ENCODE results near the gene TAF11L10.
"Not testable (repeated sequence)": the region's sequence is repeated elsewhere in the genome, so short reads cannot be mapped to it uniquely, and the experiment has no call there.

TAF11L10 gene
- total RNA-seq: 0 reads per million in 2 donors

DNA sequence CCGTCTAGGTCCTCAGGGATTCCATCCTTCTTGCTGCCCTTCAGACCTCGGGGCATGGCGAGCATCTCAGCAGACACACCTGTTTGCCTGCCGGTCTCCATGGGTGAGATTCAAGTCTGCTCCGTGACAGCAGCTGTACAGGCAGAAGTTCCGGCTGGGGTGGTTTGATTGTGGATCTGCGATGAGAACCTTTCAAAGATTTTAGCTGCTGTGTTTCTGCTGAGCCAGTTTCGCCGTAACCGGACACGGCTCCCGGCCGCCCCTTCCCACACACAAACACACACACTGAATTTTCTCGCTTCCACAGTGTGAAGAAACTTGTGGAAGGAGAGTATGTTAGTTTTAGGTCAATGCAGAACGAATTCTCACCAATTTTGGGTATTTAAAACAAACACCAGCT, at the start of gene TAF11L10:
Gene TAF11L10 (minus strand): TSS at position 101 of the 400 bp plus-strand sequence.
- DNase-seq: not testable (repeated sequence)

DNA sequence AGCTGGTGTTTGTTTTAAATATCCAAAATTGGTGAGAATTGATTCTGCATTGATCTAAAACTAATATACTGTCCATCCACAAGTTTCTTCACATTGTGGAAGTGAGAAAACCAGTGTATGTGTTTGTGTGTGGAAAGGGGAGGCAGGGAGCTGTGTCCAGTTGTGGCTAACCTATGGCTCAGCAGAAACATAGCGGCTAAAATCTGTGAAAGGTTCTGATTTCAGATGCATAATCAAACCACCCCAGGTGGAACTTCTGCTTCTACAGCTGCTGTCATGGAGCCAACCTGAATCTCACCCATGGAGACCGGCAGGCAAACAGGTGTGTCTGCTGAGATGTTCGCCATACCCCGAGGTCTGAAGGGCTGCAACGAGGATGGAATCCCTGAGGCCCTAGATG, 36.5 kb upstream of the TAF11L10 start, which contains the start of gene TAF11L14:
Gene TAF11L14 (plus strand): TSS at position 301 of the 400 bp plus-strand sequence.
- no peak for DNase-seq

DNA sequence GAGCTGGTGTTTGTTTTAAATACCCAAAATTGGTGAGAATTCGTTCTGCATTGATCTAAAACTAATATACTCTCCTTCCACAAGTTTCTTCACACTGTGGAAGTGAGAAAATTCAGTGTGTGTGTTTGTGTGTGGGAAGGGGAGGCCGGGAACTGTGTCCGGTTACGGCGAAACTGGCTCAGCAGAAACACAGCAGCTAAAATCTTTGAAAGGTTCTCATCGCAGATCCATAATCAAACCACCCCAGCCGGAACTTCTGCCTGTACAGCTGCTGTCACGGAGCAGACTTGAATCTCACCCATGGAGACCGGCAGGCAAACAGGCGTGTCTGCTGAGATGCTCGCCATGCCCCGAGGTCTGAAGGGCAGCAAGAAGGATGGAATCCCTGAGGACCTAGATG, 34.2 kb upstream of the TAF11L10 start, which contains the start of gene TAF11L13:
Gene TAF11L13 (plus strand): TSS at position 301 of the 400 bp plus-strand sequence.
- not testable (repeated sequence) for DNase-seq

DNA sequence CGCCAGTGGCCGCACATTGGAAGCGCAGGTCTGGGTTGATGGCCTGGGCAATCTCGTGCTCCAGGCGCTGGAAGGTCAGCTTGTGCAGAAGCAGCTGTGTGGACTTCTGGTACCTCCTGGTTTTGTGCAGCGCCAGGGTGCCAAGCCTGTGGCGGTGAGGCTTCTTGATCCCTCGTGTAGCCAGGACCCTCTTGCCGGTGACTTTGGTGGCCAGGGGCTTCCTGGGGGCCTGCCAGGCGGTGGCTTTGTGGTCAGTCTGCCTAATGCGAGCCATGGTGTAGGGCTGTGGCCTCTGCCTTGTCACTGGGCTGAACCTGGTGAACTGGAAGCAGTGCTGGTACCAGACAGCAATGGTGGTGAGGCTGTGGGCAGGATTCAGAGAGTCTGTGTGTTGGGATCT, 28.1 kb upstream of the TAF11L10 start:
- no peak for DNase-seq

DNA sequence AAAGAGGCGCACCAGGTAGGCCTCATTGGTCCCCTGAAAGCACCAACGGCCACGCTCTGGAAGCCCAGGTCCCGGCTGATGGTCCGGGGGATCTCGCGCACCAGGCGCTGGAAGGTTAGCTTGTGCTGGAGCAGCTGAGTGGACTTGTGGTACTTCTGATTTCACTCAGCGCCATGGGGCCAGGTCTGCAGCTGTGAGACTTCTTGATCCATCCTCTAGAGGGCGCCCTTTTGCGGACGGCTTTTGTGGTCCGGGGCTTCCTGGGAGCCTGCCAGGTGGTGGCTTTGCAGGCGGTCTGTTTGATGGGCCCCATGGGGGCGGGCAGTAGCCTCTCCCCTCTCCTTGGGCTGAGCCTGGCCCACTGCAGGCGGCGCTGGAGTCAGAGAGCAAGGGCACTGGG, 23.0 kb upstream of the TAF11L10 start:
- DNase-seq: no peak

DNA sequence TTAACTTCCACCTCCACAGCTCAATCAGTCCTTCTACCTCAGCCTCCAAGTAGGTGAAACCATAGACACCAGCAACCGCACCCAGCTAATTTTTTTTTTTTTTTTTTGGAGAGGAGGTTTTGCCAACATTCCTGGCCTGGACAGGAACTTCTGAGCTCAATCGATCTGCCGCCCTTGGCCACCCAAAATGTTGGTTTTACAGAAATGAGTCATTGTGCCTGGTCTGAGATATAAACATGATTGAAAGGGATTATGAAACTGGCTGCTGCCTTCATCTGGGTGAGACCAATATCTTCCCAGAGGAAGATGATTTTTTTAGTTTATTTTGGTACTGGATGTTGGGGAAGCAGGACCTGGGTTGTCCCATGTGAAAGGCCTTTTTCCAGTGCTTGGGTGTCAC, 21.7 kb upstream of the TAF11L10 start:
- no peak for DNase-seq

DNA sequence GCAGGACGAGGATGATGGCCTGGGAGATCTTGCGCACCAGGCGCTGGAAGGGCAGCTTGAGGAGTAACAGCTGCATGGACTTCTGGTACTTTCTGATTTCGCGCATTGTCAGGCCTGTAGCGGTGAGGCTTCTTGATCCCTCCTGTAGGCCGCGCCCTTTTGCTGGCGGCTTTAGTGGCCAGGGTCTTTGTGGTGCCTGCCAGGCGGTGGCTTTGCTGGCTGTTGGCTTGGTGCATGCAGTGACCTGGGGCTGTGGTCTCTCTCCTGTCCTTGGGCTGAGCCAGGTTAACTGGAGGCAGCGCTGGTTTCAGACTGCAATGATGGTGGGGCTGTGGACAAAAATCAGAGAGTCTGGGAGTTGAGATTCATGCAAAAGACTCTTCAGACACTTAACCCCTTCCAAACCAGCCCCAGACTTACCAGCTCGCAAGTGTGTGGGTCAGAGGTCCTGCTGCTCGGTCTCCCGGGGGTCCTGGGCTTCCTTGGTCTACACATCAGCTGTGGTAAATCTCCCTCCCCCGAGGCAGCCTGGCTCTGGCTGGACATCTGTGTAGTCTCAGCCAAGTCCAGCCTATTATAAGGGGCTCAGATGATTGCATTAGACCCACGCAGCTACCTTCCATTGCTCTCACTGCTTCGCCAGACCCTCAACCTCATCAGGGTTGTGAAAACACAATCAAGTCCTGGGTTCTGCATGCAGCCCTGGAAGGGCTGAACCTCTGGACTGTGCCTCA, 17.4 kb upstream of the TAF11L10 start:
- no peak for DNase-seq

DNA sequence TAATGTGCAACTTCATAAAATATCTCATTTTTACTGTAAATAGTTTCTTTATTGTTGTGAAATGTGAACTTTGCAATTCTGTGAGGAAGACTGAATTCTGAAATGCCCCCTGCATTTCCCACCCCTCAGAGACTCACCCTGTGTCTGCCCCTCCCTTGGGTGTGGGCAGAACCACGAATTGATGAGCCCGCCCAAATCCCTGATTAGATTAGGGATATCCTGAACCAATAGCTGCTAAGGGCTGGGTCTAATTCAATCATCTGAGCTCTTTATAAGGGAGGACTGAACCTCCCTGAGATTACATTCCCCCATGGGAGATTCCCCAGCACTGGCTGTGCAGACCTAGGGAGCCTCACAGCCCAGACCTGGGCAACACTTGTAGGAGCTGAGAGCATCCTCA, 12.5 kb upstream of the TAF11L10 start, which contains the start of gene TAF11L12:
Gene TAF11L12 (plus strand): TSS at position 301 of the 400 bp plus-strand sequence.
- not testable (repeated sequence) for DNase-seq

DNA sequence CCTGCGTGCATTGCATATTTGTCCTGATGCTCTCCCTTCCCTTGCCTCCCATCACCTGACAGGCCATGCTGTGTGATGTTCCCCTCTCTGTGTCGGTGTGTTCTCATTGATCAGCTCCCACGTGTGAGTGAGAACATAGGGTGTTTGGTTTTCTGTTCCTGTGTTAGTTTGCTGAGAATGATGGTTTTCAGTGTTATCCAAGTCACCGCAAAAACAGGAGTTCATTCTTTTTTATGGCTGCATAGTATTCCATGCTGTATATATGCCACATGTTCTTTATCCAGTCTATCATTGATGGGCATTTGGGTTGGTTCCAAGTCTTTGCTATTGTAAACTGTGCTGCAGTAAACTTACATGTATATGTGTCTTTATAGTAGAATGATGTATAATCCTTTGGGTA, 9.8 kb upstream of the TAF11L10 start:
- not testable (repeated sequence) for DNase-seq

DNA sequence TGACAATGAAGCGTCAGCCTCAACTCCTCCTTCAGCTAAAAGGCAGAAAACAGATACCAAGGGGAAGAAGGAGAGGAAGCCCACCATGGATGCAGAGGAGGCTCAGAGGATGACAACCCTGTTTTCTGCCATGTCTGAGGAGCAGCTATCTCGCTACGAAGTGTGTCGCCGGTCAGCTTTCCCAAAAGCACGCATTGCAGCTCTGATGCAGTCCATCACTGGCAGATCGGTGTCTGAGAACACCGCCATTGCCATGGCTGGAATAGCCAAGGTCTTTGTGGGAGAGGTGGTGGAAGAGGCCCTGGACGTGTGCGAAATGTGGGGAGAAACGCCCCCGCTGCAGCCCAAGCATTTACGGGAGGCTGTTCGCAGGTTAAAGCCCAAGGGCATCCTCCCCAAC, 7.3 kb upstream of the TAF11L10 start:
- DNase-seq: no peak

DNA sequence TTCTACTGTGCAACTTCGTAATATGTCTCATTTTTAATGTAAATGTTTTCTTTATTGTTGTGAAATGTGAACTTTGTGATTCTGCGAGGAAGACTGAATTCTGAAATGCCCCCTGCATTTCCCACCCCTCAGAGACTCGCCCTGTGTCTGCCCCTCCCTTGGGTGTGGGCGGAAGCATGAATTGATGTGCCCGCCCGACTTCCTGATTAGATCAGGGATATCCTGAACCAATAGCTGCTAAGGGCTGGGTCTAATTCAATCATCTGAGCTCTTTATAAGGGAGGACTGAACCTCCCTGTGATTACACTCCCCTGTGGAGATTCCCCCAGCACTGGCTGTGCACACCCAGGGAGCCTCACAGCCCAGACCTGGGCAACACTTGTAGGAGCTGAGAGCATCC, 6.3 kb upstream of the TAF11L10 start, which contains the start of gene TAF11L11:
Gene TAF11L11 (plus strand): TSS at position 304 of the 400 bp plus-strand sequence.
- DNase-seq: not testable (repeated sequence)

DNA sequence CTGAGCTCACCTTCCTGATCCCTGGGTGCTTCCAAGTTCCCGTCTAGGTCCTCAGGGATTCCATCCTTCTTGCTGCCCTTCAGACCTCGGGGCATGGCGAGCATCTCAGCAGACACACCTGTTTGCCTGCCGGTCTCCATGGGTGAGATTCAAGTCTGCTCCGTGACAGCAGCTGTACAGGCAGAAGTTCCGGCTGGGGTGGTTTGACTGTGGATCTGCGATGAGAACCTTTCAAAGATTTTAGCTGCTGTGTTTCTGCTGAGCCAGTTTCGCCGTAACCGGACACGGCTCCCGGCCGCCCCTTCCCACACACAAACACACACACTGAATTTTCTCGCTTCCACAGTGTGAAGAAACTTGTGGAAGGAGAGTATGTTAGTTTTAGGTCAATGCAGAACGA, 3.4 kb downstream of the TAF11L10 start, which contains the start of gene TAF11L9:
Gene TAF11L9 (minus strand): TSS at position 140 of the 400 bp plus-strand sequence.
- DNase-seq: not testable (repeated sequence)

DNA sequence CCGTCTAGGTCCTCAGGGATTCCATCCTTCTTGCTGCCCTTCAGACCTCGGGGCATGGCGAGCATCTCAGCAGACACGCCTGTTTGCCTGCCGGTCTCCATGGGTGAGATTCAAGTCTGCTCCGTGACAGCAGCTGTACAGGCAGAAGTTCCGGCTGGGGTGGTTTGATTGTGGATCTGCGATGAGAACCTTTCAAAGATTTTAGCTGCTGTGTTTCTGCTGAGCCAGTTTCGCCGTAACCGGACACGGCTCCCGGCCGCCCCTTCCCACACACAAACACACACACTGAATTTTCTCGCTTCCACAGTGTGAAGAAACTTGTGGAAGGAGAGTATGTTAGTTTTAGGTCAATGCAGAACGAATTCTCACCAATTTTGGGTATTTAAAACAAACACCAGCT, 6.8 kb downstream of the TAF11L10 start, which contains the start of gene TAF11L8:
Gene TAF11L8 (minus strand): TSS at position 101 of the 400 bp plus-strand sequence.
- DNase-seq: not testable (repeated sequence)

DNA sequence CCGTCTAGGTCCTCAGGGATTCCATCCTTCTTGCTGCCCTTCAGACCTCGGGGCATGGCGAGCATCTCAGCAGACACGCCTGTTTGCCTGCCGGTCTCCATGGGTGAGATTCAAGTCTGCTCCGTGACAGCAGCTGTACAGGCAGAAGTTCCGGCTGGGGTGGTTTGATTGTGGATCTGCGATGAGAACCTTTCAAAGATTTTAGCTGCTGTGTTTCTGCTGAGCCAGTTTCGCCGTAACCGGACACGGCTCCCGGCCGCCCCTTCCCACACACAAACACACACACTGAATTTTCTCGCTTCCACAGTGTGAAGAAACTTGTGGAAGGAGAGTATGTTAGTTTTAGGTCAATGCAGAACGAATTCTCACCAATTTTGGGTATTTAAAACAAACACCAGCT, 12.0 kb downstream of the TAF11L10 start, which contains the start of gene TAF11L7:
Gene TAF11L7 (minus strand): TSS at position 101 of the 400 bp plus-strand sequence.
- not testable (repeated sequence) for DNase-seq
